ENCODE data around the gene SLBP.

SLBP gene

GRCh38 chr4:1726146-1726934 is 14.2 kb upstream of the SLBP start:
- peak; percentile 87 for DNase-seq (ENCODE audit: low spot score)

- no peak for DNase-seq (ENCODE audit: low spot score)
Observed at GRCh38 chr4:1725521-1725920, 13.4 kb upstream of the SLBP start.

- DNase-seq (ENCODE audit: low spot score), result peak; percentile 53
Observed at GRCh38 chr4:1723131-1723801, 11.1 kb upstream of the SLBP start.

- DNase-seq (ENCODE audit: low spot score), result no peak
Observed at GRCh38 chr4:1722551-1723118, 10.5 kb upstream of the SLBP start.

GRCh38 chr4:1721666-1722550 is 9.8 kb upstream of the SLBP start:
- DNase-seq (ENCODE audit: low spot score), result no peak

- DNase-seq (ENCODE audit: low spot score), result peak; percentile 95
Observed at GRCh38 chr4:1721003-1721665, 9.0 kb upstream of the SLBP start, which contains the start of the genes TACC3 and TMEM129. Gene TACC3 (plus strand): TSS chr4:1721521. CDS start chr4:1723422, 1,901 bp downstream. Gene TMEM129 (minus strand): TSS chr4:1721323. CDS start chr4:1720837, 486 bp downstream.

- peak; percentile 56 for DNase-seq (ENCODE audit: low spot score)
Observed at GRCh38 chr4:1720163-1720983, 8.3 kb upstream of the SLBP start.

GRCh38 chr4:1718095-1718850 is 6.2 kb upstream of the SLBP start:
- DNase-seq (ENCODE audit: low spot score), result no peak

GRCh38 chr4:1717129-1718094 is 5.3 kb upstream of the SLBP start:
- DNase-seq (ENCODE audit: low spot score), result no peak

- no peak for DNase-seq (ENCODE audit: low spot score)
Observed at GRCh38 chr4:1716065-1716945, 4.2 kb upstream of the SLBP start.

GRCh38 chr4:1715002-1715758 is 3.1 kb upstream of the SLBP start:
- DNase-seq (ENCODE audit: low spot score), result no peak

GRCh38 chr4:1714303-1715001 is 2.3 kb upstream of the SLBP start:
- no peak for DNase-seq (ENCODE audit: low spot score)

GRCh38 chr4:1713003-1713851 is 1.1 kb upstream of the SLBP start:
- no peak for DNase-seq (ENCODE audit: low spot score)

- DNase-seq (ENCODE audit: low spot score), result peak; percentile 41
Observed at GRCh38 chr4:1711571-1712215, 426 bp downstream of the SLBP start.

Data from activated CD4-positive, alpha-beta T cell treated with anti-CD3 and anti-CD28 coated beads, Interleukin-2, Interleukin-4, amounts not matched to agents 100 ng/mL and 50 ng/mL, durations not matched to agents 16 hours and 8 hours (primary cell).